ENCODE data around the gene IZUMO1.
"Not testable (repeated sequence)": the region's sequence is repeated elsewhere in the genome, so short reads cannot be mapped to it uniquely, and the experiment has no call there.

Gene IZUMO1

DNA sequence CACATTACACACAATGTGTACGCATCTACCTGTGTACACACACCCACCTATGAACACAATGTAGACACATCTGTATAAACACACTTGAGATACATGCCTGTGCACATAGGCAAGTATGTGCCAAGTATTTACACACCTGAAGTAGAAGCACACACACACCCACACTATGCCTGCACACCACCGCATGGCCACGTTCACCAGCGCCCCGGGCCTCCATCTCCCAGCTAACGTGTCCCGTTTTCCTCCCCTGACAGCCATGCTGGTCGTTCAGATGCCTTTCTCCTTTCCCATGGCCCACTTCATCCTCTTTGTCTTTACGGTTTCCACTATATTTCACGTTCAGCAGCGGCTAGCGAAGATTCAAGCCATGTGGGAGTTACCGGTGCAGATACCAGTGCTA, 44.0 kb downstream of the IZUMO1 start:
- H3K27ac ChIP-seq (ENCODE audit: low read depth, low read length), result no peak overlapping the region
- H3K4me3 ChIP-seq (ENCODE audit: low read depth, low read length), result no peak overlapping the region
- no peaks in the 10 kb centered on the region for H3K4me1 ChIP-seq (ENCODE audit: control insufficient read depth, insufficient read depth, low read length)
- no peak overlapping the region for H3K9ac ChIP-seq (ENCODE audit: low read depth, low read length)
- H3K9me3 ChIP-seq (ENCODE audit: control insufficient read depth, insufficient read depth, low read length), result no peaks in the 10 kb centered on the region
- no peaks in the 10 kb centered on the region for H3K27me3 ChIP-seq (ENCODE audit: control insufficient read depth, insufficient read depth, low read length)
- H3K36me3 ChIP-seq (ENCODE audit: control insufficient read depth, insufficient read depth, low read length), result peaks cover 5% of the 10 kb centered on the region

DNA sequence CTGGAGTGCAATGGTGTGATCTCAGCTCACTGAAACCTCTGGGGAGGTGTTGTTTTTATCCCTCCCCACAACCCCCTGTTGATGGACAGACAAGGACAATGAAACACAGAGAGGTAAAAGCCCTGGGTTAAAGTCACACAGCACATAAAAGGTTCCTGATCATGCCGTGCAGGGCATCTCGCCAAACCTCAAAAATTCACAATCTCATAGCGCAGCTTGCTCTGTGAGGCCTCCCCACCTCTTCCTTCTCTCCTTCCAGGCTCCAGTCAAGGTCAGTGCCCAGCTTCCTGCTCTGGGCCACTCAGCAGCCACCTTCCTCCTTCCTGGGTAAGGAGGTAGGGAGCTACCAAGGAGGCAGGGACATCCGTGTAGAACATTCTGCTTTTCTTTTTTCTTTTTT, 48.7 kb downstream of the IZUMO1 start:
- Histone ChIP-seq H3K9me3 (ENCODE audit: control insufficient read depth, insufficient read depth, low read length) (no peaks in the 10 kb centered on the region), H3K9ac (ENCODE audit: low read depth, low read length) (no peak overlapping the region), H3K4me3 (ENCODE audit: low read depth, low read length) (no peak overlapping the region), H3K27me3 (ENCODE audit: control insufficient read depth, insufficient read depth, low read length) (no peaks in the 10 kb centered on the region), H3K4me1 (ENCODE audit: control insufficient read depth, insufficient read depth, low read length) (0 out of 2 replicates have a peak, but pooled peaks cover 3% of the 10 kb centered on the region), H3K27ac (ENCODE audit: low read depth, low read length) (no peak overlapping the region), H3K36me3 (ENCODE audit: control insufficient read depth, insufficient read depth, low read length) (no peaks in the 10 kb centered on the region)

DNA sequence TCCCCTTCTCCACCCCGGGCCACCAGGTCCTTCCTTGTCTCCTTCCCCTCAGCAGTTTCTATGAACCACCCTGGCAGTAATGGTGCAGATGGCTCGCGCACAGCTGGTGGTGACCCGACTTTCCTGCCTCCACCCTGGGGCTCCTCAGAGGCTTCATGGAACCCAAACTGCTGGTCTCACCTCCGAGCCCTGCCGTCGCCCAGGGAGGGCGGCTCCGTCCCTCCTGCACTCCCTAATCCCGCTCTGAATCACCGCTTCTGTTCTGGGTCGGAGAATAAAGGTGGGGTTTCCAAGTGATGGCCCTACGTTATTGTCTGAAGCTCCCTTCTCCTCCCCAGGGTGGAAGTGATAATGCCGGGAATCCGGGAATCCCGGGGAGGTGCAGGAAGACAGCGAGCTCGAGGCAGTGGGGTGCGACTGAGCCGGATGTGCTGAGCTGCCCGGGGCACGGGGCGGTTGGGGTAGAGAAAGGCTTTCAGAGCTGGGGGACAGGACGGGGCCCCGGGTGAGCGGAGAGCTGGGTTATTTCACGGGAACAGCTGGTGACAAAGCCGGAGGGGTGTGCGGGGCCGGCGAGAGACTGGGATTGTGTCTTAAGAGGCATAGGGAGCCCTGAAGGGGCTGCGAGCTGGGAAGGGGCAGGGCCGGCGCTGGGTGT, 50.2 kb downstream of the IZUMO1 start:
- H3K27me3 ChIP-seq (ENCODE audit: control insufficient read depth, insufficient read depth, low read length), result no peaks in the 10 kb centered on the region
- H3K4me1 ChIP-seq (ENCODE audit: control insufficient read depth, insufficient read depth, low read length), result 0 out of 2 replicates have a peak, but pooled peaks cover 3% of the 10 kb centered on the region
- H3K9me3 ChIP-seq (ENCODE audit: control insufficient read depth, insufficient read depth, low read length), result no peaks in the 10 kb centered on the region
- peak overlapping the region; percentile 62 for H3K27ac ChIP-seq (ENCODE audit: low read depth, low read length)
- peak overlapping the region; percentile 23 for H3K9ac ChIP-seq (ENCODE audit: low read depth, low read length)
- H3K4me3 ChIP-seq (ENCODE audit: low read depth, low read length), result peak overlapping the region; percentile 75
- H3K36me3 ChIP-seq (ENCODE audit: control insufficient read depth, insufficient read depth, low read length), result no peaks in the 10 kb centered on the region

DNA sequence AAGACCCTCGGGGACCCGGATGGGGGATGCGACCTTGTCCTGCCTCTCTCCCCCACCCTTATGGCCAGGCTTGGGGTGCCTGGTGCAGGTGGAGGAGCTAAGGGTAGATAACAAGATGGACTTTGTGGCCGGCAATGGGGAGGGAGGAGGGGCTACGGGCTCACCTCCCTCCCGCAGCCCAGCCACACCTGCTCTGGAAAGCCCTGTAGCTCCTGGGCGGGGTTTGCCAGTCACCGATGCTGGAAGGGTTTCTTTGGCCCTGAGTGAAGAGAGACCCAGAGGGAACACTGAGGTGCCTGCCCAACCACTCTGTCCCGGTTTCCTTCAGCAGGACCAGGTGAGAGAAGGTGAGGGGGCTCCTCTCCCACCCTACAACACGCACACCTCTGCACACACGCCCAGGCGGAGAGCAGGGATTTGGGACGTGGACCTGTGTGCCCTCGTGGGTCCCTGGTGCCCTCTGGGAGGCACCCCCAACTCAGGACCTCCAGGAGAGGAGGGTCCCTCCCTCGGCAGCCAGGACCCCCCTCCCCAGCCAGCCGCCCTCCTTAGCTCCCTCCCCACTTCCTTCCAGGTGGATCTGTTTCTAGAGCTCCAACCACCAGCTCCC, 50.9 kb downstream of the IZUMO1 start, which contains the start of gene FUT2:
Gene FUT2 (plus strand): TSS at position 229 of the 610 bp plus-strand sequence. CDS start 6,986 bp downstream, outside the sequence.
- Histone ChIP-seq H3K27ac (ENCODE audit: low read depth, low read length) (peak within 1 kb of the TSS; percentile 62), H3K36me3 (ENCODE audit: control insufficient read depth, insufficient read depth, low read length) (no peaks in the 10 kb centered on the region), H3K27me3 (ENCODE audit: control insufficient read depth, insufficient read depth, low read length) (no peaks in the 10 kb centered on the region), H3K4me1 (ENCODE audit: control insufficient read depth, insufficient read depth, low read length) (0 out of 2 replicates have a peak, but pooled peaks cover 3% of the 10 kb centered on the region), H3K4me3 (ENCODE audit: low read depth, low read length) (peak within 1 kb of the TSS; percentile 75), H3K9ac (ENCODE audit: low read depth, low read length) (peak within 1 kb of the TSS; percentile 23), H3K9me3 (ENCODE audit: control insufficient read depth, insufficient read depth, low read length) (no peaks in the 10 kb centered on the region)

DNA sequence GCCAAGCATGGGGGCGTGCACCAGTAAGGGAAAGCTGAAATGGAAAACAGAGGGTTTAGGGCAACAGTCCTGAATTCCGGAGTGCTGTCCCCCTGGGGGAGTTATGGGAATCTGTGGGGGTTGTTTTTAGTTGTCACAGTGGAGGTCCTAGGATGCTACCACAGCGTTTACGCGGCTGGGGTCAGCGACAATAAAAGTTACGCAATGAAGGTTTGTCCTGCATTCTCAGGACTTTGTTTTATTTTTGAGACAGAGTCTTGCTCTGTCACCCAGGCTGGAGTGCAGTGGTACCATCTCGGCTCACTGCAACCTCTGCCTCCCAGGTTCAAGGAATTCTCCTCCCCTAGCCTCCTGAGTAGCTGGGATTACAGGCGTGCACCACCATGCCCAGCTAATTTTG, 53.1 kb downstream of the IZUMO1 start:
- not testable (repeated sequence) for H3K4me1 ChIP-seq (ENCODE audit: control insufficient read depth, insufficient read depth, low read length); H3K27ac ChIP-seq (ENCODE audit: low read depth, low read length); H3K36me3 ChIP-seq (ENCODE audit: control insufficient read depth, insufficient read depth, low read length); H3K9ac ChIP-seq (ENCODE audit: low read depth, low read length); H3K9me3 ChIP-seq (ENCODE audit: control insufficient read depth, insufficient read depth, low read length); H3K4me3 ChIP-seq (ENCODE audit: low read depth, low read length); H3K27me3 ChIP-seq (ENCODE audit: control insufficient read depth, insufficient read depth, low read length)

Data from HUES48 (cell line).